GM12873 (cell line): ENCODE data around the gene XRCC6.

Source experiments
- CTCF ChIP-seq: IDR thresholded peaks from 2 replicates; pipeline ENCODE4 v1.5.1; 2012; ENCODE audit warnings: low read depth, mild to moderate bottlenecking, moderate library complexity, low read length, control low read depth; ENCODE audit not compliant: insufficient read depth; ENCODE audit errors: missing control alignments

Gene XRCC6

DNA sequence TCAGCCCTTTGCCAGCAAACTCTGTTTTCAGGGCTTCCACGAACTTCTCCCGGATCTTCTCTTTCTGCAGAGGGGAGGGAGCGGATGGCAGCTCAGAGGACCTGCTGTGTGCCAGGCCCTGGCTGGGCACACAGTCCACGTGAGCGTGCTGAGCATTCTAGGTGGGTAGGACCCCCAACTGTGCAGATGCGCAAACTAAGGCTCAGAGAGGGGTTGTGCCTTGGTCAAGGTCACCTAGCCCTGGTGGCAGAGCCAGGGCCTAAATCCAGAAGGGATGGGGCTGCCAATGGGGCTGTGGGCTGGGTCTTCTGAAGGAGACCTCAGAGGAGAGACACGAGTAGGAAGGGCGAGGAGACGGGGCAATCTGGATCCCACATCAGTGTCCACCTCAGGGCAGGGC is 42.3 kb upstream of the XRCC6 start:
- no peak for TF ChIP-seq CTCF

DNA sequence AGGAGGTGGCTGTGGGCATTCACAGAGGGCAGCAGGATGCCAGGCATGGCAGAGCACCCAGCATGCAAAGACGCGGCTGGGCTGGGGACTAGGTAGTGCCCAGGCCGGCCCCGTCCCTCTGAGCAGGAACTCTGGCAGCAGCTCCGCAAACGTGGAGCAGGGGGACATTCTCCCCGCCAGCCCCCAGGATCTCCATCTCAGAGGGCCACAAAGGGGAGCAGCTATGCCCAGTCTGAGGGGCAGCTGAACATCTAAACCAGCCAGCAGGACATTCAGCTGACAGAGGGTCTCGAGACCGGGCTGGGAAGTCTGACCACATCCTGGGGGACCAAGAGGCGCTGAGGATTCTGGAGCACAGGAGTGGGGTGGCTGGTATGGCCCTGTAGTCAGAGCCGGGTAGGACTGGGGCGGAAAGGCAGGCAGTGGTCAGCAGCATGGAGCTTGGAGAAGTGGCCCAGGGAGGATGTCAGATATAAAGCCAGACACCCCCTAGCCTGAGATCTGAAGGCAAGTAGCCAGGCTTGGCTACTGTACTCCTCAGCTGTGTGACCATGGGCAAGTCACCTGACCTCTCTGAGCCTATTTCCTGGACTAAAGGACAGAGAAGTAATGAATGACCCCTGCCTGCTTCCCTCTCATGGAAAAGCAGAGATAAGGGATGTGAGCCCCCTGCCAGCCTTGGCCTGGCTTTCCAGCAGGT is 41.6 kb upstream of the XRCC6 start:
- TF ChIP-seq CTCF = no peak

DNA sequence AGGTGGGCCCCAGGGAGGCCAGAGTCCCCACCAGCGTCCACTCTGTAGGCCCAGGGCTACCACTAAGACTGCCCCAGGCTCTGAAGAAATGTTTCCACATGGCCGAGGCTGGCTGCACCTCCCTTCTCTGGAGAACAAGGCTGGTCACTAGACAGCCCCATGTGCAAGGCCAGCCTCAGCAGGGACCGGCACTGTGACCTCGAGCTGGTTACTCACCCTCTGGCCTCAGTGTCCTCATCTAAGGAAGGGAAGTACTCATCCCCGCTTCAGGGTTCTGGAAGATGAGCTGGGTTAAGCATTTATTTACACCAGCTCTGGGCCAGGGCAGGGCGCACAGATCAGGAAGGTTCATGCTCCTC is 41.1 kb upstream of the XRCC6 start:
- no peak for TF ChIP-seq CTCF

DNA sequence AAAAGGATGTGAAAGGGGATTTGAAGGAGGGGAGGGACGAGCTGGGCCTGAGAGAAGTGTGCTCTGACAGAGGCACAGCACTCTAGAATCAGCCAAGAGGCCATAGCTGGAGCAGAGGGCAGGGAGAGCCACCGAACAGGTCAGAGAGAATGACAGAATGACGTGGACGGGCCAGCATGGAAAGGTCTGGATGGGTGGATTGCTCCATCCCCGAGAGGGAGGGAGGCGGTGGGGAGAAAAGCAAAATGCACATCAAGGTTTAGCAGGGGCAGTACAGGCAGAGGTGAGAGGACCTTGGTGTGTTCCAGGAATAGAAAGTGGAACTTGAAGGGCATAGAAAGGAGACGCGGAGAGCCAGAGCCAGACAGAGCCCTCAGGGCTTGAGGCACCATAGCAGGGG is 38.4 kb upstream of the XRCC6 start:
- no peak for TF ChIP-seq CTCF

DNA sequence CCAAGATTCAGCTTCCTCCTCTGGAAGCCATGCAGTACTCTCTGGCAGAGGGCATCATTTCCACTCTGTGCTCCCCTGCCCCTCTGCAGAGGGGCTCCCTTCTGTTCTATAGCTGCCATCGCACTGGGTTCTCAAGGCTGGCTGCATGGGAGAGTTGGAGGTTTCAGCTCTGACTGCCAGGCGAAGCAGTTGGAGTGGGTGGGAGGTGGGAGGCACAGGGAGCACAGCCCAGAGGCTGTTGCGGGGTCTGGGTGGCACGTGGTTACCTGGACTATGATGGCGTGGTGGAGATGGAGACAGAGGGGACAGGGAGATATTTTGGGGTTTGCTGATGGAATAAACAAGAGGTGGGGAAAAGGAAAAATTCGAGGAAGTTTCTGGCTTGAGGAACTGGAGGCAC is 36.2 kb upstream of the XRCC6 start:
- no peak for TF ChIP-seq CTCF

- no peak for TF ChIP-seq CTCF
Observed at GRCh38 chr22:41585898-41586297, 35.2 kb upstream of the XRCC6 start.

DNA sequence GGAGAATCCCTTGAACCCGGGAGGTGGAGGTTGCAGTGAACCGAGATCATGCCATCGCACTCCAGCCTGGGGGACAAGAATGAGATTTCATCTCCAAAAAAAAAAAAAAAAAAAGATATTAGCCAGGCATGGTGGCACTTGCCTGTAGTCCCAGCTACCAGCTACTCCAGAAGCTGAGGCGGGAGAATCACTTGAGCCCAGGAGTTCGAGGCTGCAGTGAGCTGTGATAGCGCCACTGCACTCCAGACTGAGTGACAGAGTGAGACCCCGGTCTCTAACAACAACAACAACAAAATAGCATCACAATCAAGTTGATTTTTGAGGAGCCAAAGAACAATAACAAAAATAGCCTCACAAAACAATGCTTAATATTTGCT is 33.8 kb upstream of the XRCC6 start:
- no peak for TF ChIP-seq CTCF
